GM12878 (cell line): ENCODE measurements around the gene GUK1. TPM values are rescaled to one million over a fixed set of nuclear protein-coding genes. Genes with fewer than 3 reads are reported as not detected.

Experiments used
- ATAC-seq: fragments of 200-7000 bp; cut with Tn5 transposase; 3 replicates; pipeline ENCODE4 v1.9.1; 2020; ENCODE audit warnings: mild to moderate bottlenecking, moderate library complexity
- BruUV-seq: library from RNA; stranded (reverse); fragments of 400-500 nt; replicated peaks from 2 replicates; lab custom pipeline; 2021; lab: Mats Ljungman, UMichigan
- CTCF ChIA-PET: fragments of 300-600 bp; sonication (Branson Sonifier 250); formaldehyde crosslinking; extraction: SDS; loops from one replicate; lab custom pipeline; 2021; ENCODE audit warnings: inconsistent platforms; lab: Yijun Ruan, JAX
- POLR2A ChIA-PET: fragments of 350-600 bp; formaldehyde crosslinking; extraction: SDS; loops from one replicate; lab custom pipeline; 2021; ENCODE audit warnings: inconsistent platforms; lab: Charles Lee
- RAD21 ChIA-PET: fragments of 300-600 bp; sonication (Branson Sonifier 250); formaldehyde crosslinking; loops from one replicate; lab custom pipeline; 2023; ENCODE audit warnings: antibody characterized with exemption; ENCODE audit not compliant: unreplicated experiment; lab: Charles Lee
- SMC1A ChIA-PET: fragments of 300-600 bp; sonication (Branson Sonifier 250); formaldehyde crosslinking; loops from one replicate; lab custom pipeline; 2023; ENCODE audit not compliant: unreplicated experiment, uncharacterized antibody; lab: Charles Lee
- DNase-seq: peaks from one replicate; pipeline ENCODE4 v3.0.0-alpha.2; 2011; ENCODE audit warnings: low read depth, low spot score
- FAIRE-seq: peaks from 3 replicates; lab custom pipeline; 2011; peaks lifted over from hg19 to GRCh38; lab: Jason Lieb, UNC
- H2AFZ ChIP-seq: 2 replicates; pipeline ENCODE4 v1.6.0; 2011; ENCODE audit warnings: low read depth, low read length, control low read depth; ENCODE audit not compliant: control insufficient read depth
- H3K27ac ChIP-seq: 2 replicates; pipeline ENCODE4 v1.5.1; 2011; ENCODE audit warnings: control low read depth; ENCODE audit not compliant: control insufficient read depth, insufficient read depth
- H3K27me3 ChIP-seq, 2 experiments: replicated peaks in 1 of 2; 2 replicates each; pipeline versions ENCODE4 v1.6.0 to v1.6.1; 2011; ENCODE audit warnings: low read length in 1 of 2; ENCODE audit not compliant: control insufficient read depth in 2 of 2, insufficient read depth in 2 of 2
- H3K36me3 ChIP-seq, 2 experiments: 2 replicates each; pipeline ENCODE4 v1.5.1; 2011; ENCODE audit warnings: low read length in 1 of 2; ENCODE audit not compliant: control insufficient read depth in 2 of 2, insufficient read depth in 2 of 2
- H3K4me1 ChIP-seq: 2 replicates; pipeline ENCODE4 v1.6.1; 2011; ENCODE audit warnings: mild to moderate bottlenecking, low read length, moderate library complexity, mixed read lengths; ENCODE audit not compliant: control insufficient read depth, insufficient read depth
- H3K4me2 ChIP-seq: 2 replicates; pipeline ENCODE4 v1.6.0; 2011; ENCODE audit warnings: control low read depth; ENCODE audit not compliant: control insufficient read depth, insufficient read depth
- H3K4me3 ChIP-seq: fragments of 200-600 bp; sonication (generic); 2 replicates; pipeline ENCODE4 v1.5.1; 2016
- H3K79me2 ChIP-seq: 2 replicates; pipeline ENCODE4 v1.6.0; 2011; ENCODE audit warnings: low read length; ENCODE audit not compliant: control insufficient read depth, insufficient read depth
- H3K9ac ChIP-seq: 2 replicates; pipeline ENCODE4 v1.8.0; 2011; ENCODE audit warnings: low read length, control low read depth, mixed read lengths; ENCODE audit not compliant: control insufficient read depth, insufficient read depth
- H3K9me3 ChIP-seq: replicated peaks from 3 replicates; pipeline ENCODE4 v1.5.1; 2011; ENCODE audit warnings: mild to moderate bottlenecking, low read length; ENCODE audit not compliant: control insufficient read depth, insufficient read depth
- H4K20me1 ChIP-seq: 2 replicates; pipeline ENCODE4 v1.6.0; 2011; ENCODE audit not compliant: control insufficient read depth, insufficient read depth
- CREM ChIP-seq: IDR thresholded peaks from 2 replicates; pipeline ENCODE4 v1.6.1; 2014; ENCODE audit warnings: antibody characterized with exemption, low read depth
- E2F8 ChIP-seq: fragments of 450-650 bp; IDR thresholded peaks from 2 replicates; pipeline ENCODE4 v1.6.1; 2018; ENCODE audit warnings: mild to moderate bottlenecking, low read depth, moderate library complexity; ENCODE audit not compliant: partially characterized antibody
- FOXM1 ChIP-seq: IDR thresholded peaks from 2 replicates; pipeline ENCODE4 v1.6.1; 2012; ENCODE audit warnings: low read depth, mild to moderate bottlenecking, inconsistent platforms, low read length, moderate library complexity
- NFIC ChIP-seq: IDR thresholded peaks from 2 replicates; pipeline ENCODE4 v1.6.1; 2012; ENCODE audit warnings: low read depth, mild to moderate bottlenecking, inconsistent platforms, low read length, moderate library complexity
- NR2C2 ChIP-seq: IDR thresholded peaks from 2 replicates; pipeline ENCODE4 v1.6.1; 2011; ENCODE audit warnings: borderline replicate concordance, low read depth; ENCODE audit not compliant: control insufficient read depth, insufficient read length
- POU2F2 ChIP-seq: IDR thresholded peaks from 3 replicates; pipeline ENCODE4 v1.6.1; 2011; ENCODE audit warnings: low read depth, mild to moderate bottlenecking, low read length, borderline replicate concordance
- RB1 ChIP-seq: fragments of 450-650 bp; formaldehyde crosslinking; IDR thresholded peaks from 2 replicates; pipeline ENCODE4 v1.6.1; 2017; ENCODE audit warnings: mild to moderate bottlenecking, borderline replicate concordance
- WGBS: methylation state at CpG from one replicate; pipeline ENCODE4 v1.1.6; 2016; ENCODE audit warnings: low lambda C conversion rate; ENCODE audit not compliant: insufficient replicate concordance, insufficient coverage; ENCODE audit errors: missing lambda C conversion rate; 5-methylcytosine and 5-hydroxymethylcytosine counted together
- in situ Hi-C: fragments of 300-500 bp; cut with MboI; formaldehyde crosslinking; loops from 9 replicates; pipeline ENCODE4 v1.14.3; 2018; ENCODE audit warnings: mixed read lengths
- intact Hi-C: fragments of 100-400 bp; cut with micrococcal nuclease; formaldehyde crosslinking; loops from one replicate; pipeline ENCODE4 v1.14.2; 2022; ENCODE audit not compliant: unreplicated experiment
- polyA plus RNA-seq, 11 experiments: library from polyadenylated mRNA; depleted of rRNA in 4 of 11; unstranded in 6 of 11; stranded (reverse) in 5 of 11; fragments of >200 nt; fragmentation: Nextera tagmentation in 4 of 11; fragmentation: Illumina TruSeq in 1 of 11; extraction: Ambion mirVana in 4 of 11; extraction: Trizol in 1 of 11; gene quantifications; 1 replicate in 1 of 11; 2 replicates in 10 of 11; pipeline versions ENCODE4 v1.2.1 to v1.2.3, GENCODE V29; 2011 to 2016; ENCODE audit warnings: inconsistent platforms in 2 of 11, missing spikeins in 2 of 11, low read depth in 1 of 11
- total RNA-seq, 4 experiments: library from RNA; depleted of rRNA in 3 of 4; stranded (reverse); fragments of >200 nt in 3 of 4; fragmentation: Illumina TruSeq in 1 of 4; extraction: Trizol in 1 of 4; gene quantifications; 2 replicates each; pipeline versions ENCODE4 v1.2.1 to v1.2.3, GENCODE V29; 2013 to 2021
- TF ChIP-seq, protein P1 (sequence below): fragments of 450-650 bp; conservative IDR thresholded peaks from 2 replicates; pipeline ENCODE4 v1.6.1; 2017; ENCODE audit warnings: mild to moderate bottlenecking, moderate library complexity
- TF ChIP-seq, protein P2 (sequence below): fragments of 450-650 bp; formaldehyde crosslinking; IDR thresholded peaks from 2 replicates; pipeline ENCODE4 v1.5.0; 2022; ENCODE audit warnings: mild to moderate bottlenecking, missing genetic modification characterization

GUK1 gene
- total and polyA plus RNA-seq, 10 of the 15 experiments (the other 5 are each of a cell fraction or from before 2014, with no cell fraction given): 6.3 to 357 (median 203) TPM

DNA sequence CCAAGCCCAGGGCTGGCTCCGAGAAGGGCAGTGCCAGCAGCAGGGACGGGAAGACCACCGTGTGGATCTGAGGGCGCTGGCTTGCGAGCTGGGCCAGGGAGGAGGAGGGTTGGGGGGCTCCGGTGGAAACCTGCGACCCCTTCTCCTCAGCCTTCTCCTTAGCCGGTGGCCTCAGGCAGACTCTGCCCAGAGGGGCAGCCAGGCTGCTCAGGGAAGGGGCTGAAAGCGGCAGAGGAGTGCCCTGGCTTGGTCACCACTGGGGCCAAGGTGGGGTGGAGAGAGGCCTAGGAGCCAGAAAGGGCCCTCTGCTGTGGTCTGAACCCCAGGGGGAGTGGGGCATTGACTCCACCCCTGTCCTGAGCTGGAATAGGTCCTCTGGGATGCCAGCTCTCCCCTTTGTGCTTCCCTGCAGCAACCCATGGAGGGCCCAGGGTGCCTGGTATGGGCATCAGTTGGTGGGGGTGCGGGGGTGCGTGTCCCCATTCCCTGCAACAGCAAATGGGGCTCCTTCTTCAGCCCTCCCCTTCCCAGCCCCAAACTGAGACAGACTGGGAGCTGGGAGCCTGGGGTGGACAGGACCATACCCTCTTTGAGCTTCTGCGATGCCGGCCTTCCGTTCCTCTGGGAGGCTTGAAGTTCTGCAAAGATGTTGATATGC, 19.1 kb downstream of the GUK1 start:
- H3K9ac ChIP-seq: no peak overlapping the region
- intact Hi-C loops (no loop called here), in situ Hi-C loops (no loop called here)
- WGBS: 89% methylated on average over 14 of the region's 14 CpGs
- no peaks in the 10 kb centered on the region for H3K9me3 ChIP-seq
- no peak overlapping the region for H2AFZ ChIP-seq
- ChIA-PET CTCF (no interaction called here), POLR2A (no interaction called here), SMC1A (no interaction called here), RAD21 (no interaction called here)
- FAIRE-seq (no peak), ATAC-seq (no peak), DNase-seq (no peak)
- no peaks in the 10 kb centered on the region for H3K36me3 ChIP-seq
- BruUV-seq: no TSS peak
- H3K27me3 ChIP-seq: no peaks in the 10 kb centered on the region
- no peak overlapping the region for H3K4me2 ChIP-seq
- H3K79me2 ChIP-seq: no peaks in the 10 kb centered on the region
- H4K20me1 ChIP-seq: no peaks in the 10 kb centered on the region; the same call in 1 of the 2 replicates
- H3K4me1 ChIP-seq: no peaks in the 10 kb centered on the region
- no peak overlapping the region for H3K27ac ChIP-seq
- TF ChIP-seq RB1 (no peak), E2F8 (no peak), FOXM1 (no peak), CREM (no peak), NR2C2 (no peak), POU2F2 (no peak), NFIC (no peak)
- TF ChIP-seq, protein P1, sequence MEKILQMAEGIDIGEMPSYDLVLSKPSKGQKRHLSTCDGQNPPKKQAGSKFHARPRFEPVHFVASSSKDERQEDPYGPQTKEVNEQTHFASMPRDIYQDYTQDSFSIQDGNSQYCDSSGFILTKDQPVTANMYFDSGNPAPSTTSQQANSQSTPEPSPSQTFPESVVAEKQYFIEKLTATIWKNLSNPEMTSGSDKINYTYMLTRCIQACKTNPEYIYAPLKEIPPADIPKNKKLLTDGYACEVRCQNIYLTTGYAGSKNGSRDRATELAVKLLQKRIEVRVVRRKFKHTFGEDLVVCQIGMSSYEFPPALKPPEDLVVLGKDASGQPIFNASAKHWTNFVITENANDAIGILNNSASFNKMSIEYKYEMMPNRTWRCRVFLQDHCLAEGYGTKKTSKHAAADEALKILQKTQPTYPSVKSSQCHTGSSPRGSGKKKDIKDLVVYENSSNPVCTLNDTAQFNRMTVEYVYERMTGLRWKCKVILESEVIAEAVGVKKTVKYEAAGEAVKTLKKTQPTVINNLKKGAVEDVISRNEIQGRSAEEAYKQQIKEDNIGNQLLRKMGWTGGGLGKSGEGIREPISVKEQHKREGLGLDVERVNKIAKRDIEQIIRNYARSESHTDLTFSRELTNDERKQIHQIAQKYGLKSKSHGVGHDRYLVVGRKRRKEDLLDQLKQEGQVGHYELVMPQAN: no peak
- TF ChIP-seq, protein P2, sequence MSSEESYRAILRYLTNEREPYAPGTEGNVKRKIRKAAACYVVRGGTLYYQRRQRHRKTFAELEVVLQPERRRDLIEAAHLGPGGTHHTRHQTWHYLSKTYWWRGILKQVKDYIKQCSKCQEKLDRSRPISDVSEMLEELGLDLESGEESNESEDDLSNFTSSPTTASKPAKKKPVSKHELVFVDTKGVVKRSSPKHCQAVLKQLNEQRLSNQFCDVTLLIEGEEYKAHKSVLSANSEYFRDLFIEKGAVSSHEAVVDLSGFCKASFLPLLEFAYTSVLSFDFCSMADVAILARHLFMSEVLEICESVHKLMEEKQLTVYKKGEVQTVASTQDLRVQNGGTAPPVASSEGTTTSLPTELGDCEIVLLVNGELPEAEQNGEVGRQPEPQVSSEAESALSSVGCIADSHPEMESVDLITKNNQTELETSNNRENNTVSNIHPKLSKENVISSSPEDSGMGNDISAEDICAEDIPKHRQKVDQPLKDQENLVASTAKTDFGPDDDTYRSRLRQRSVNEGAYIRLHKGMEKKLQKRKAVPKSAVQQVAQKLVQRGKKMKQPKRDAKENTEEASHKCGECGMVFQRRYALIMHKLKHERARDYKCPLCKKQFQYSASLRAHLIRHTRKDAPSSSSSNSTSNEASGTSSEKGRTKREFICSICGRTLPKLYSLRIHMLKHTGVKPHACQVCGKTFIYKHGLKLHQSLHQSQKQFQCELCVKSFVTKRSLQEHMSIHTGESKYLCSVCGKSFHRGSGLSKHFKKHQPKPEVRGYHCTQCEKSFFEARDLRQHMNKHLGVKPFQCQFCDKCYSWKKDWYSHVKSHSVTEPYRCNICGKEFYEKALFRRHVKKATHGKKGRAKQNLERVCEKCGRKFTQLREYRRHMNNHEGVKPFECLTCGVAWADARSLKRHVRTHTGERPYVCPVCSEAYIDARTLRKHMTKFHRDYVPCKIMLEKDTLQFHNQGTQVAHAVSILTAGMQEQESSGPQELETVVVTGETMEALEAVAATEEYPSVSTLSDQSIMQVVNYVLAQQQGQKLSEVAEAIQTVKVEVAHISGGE (CRISPR knock-in tag): no peak
- no peak overlapping the region for H3K4me3 ChIP-seq
